Activated CD8-positive, alpha-beta memory T cell treated with anti-CD3 and anti-CD28 coated beads for 48 hours (primary cell): ENCODE measurements around the gene CITED1.
"Not testable (repeated sequence)": the region's sequence is repeated elsewhere in the genome, so short reads cannot be mapped to it uniquely, and the experiment has no call there.

ENCODE experiments used
- DNase-seq, 3 experiments: peaks; one replicate each; pipeline ENCODE4 v3.0.0-alpha.2; 2020; ENCODE audit warnings: low read depth in 2 of 3, low spot score in 2 of 3

The CITED1 gene, protein sequence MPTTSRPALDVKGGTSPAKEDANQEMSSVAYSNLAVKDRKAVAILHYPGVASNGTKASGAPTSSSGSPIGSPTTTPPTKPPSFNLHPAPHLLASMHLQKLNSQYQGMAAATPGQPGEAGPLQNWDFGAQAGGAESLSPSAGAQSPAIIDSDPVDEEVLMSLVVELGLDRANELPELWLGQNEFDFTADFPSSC

DNA sequence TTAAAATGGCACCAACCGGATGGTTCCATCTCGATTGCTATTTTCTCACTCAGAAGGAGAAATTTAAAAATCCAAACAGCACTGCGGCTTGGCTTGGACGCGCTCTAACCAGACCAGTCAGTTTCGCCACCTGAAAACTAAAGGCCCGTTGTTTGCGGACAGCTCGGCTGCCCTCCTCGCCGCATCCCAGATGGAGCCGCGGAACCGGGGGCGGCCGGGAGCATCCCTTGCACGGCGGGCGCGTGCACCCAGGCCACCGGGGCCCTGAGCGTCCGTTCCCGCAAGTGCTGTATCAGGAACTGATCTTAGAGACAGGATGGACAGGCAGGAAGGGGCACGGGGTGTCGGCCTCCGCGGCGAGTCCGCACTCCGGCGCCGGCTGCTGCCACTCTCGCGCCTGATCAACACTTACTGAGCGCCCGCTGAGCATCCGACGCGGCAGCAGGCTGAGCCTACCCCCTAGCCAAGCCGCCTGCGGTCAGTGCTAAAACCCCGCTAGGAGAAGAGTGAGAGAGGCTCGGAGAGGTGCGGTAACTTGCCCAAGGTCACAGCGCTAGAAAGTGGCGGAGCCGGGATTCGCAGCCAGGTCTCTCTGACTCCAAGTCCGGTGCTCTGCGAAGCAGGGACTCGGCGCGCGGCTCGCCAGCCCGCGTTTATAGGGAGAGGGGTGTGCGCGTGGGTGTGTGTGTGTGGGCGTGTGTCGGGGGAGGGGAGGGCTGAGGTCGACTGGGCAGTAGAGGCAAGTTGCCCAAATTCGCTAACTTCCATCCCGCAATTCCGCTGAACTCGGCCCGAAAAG is at the start of gene CITED1:
CITED1 (minus strand) TSS at position 629 of the 799 bp plus-strand sequence. CDS start 3,045 bp downstream, outside the sequence.
- no peak for DNase-seq

- no peak for DNase-seq
Observed at GRCh38 chrX:72352786-72353185, 47.1 kb upstream of the CITED1 start.

GRCh38 chrX:72351606-72352334 is 46.1 kb upstream of the CITED1 start:
- no peak for DNase-seq

- DNase-seq = no peak
Observed at GRCh38 chrX:72349190-72349589, 43.5 kb upstream of the CITED1 start.

- no peak for DNase-seq
Observed at GRCh38 chrX:72348247-72348979, 42.7 kb upstream of the CITED1 start.

GRCh38 chrX:72347366-72347765 is 41.7 kb upstream of the CITED1 start:
- DNase-seq = no peak

DNA sequence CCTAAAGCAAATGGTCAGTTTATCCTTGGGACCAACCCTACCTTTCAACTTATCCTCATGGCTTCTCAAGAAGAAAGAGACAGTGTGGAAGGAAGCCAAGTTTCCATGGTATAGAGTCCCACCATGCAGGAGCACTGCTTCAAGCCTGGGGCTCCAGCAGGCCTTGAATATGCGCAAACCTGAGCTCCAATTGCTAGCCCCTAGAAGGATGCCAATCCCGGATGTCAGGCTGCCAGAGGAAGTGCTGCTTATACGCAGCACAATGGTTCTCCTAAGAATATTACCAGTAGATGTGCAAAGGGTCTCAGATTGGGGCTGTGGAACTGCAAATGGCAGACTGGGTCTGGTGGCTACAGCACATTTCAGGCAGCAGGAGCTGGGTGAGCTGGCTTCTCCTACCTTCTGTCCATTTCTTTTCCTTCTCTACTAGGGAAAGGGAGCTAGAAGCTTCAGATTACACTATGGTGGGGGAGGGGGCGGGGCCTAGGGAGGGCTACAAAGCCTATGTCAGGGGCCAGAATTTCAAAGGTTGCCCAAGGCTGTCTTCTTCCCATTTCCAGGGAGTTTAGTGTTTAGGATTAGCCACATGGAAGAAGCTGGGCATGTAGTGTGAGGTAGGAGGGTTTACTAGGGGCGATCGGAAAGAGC is 40.7 kb upstream of the CITED1 start:
- DNase-seq = no peak

- no peak for DNase-seq
Observed at GRCh38 chrX:72340626-72341025, 34.9 kb upstream of the CITED1 start.

GRCh38 chrX:72340041-72340440 is 34.3 kb upstream of the CITED1 start:
- no peak for DNase-seq

GRCh38 chrX:72330131-72330530 is 24.4 kb upstream of the CITED1 start:
- DNase-seq = no peak

DNA sequence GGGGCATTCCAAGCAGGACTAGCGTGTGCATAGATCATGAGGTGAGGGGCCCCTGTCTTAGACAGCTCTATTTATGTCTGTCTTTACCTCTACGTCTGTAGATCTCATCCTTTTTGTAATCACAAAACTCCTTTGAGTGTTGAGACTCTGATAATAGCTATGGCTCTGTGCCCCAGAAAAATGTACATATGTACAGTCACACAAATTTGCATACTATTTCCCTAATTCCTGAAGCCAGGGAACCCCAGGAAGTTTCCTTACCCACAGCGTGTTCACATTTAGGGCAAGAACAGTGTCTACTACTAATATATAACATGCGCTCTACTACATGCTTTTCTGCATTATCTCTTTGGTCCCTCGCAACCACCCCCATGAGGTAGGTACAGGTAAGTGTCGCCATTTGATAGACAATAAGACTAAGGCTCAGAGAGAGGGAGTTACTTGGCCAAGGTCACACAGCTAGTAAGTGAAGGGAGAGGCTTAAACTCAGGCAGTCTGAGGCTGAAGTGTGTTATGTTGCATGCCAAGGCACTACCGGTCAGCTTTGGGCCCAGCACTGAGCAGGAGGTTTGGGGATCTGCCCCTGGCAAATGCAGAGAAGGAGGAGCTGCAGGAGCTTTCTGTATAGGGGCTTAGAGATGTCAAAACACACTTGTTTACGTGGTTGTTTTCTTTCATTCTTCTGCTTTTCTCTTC is 21.0 kb upstream of the CITED1 start:
- no peak for DNase-seq

DNA sequence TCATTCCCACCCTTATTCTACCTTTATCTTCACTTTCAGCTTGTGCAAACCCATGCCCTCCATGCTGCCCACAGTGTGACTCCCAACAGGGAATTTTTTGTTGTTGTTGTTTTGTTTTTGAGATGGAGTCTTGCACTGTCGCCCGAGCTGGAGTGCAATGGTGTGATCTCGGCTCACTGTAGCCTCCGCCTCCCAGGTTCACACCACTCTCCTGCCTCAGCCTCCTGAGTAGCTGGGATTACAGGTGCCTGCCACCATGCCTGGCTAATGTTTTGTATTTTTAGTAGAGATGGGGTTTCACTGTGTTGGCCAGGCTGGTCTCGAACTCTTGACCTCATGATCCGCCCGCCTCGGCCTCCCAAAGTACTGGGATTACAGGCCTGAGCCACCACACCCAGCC is 13.9 kb upstream of the CITED1 start:
- DNase-seq = not testable (repeated sequence)

- no peak for DNase-seq
Observed at GRCh38 chrX:72317139-72317538, 11.4 kb upstream of the CITED1 start.

DNA sequence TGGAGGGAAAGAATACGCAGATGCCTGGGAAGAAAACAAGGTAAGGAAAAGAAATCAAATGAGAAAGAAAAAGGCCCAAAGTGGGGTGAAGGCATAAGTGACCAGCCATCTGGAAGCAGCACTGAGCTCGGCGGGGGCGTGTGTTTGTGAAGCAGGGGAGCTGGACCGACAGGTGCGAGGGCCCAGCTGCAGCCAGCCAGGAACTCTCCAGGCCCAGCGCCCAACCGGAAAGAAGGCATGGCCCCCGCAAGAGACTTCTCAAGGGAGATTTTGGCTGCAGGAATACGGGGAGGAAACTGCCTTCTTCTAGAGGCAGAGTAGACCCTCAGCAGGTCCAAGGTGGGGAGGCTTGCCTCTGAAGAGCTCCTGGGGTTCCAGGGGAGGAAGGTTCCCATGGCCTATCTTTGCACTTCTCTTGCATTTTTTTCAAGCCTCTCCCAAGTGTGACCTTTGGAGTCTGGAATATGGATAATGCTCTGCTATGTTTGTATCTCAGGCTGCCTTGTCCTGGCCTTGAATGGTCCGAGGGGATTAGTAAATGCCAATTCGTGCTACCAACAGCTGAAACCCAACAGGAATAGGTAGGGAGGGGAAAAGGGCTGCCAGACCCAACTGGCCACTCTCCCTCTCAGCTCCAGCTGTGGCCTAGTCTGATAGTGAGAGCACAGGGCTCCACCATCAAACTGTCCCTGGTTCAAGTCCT is 10.8 kb upstream of the CITED1 start:
- DNase-seq = no peak

DNA sequence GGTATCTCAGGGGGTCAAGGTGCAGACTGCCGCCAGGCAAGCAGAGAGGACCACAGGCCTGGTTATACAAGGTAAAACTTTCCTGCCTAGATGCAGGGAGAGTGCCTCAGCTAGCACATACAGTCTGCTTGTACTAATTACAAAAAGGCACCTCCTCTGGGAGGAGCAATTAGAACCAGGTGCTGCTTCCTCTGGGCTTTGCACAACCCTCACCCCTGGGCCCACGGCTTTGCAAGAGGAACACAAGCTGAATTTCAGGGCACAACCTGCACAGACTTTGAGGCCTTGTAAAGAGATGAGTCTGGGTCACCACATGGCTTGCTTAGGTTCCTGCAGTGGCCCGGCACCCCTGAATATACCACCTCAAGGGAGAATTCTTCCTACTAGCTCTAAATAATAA is 9.2 kb upstream of the CITED1 start:
- DNase-seq = no peak

DNA sequence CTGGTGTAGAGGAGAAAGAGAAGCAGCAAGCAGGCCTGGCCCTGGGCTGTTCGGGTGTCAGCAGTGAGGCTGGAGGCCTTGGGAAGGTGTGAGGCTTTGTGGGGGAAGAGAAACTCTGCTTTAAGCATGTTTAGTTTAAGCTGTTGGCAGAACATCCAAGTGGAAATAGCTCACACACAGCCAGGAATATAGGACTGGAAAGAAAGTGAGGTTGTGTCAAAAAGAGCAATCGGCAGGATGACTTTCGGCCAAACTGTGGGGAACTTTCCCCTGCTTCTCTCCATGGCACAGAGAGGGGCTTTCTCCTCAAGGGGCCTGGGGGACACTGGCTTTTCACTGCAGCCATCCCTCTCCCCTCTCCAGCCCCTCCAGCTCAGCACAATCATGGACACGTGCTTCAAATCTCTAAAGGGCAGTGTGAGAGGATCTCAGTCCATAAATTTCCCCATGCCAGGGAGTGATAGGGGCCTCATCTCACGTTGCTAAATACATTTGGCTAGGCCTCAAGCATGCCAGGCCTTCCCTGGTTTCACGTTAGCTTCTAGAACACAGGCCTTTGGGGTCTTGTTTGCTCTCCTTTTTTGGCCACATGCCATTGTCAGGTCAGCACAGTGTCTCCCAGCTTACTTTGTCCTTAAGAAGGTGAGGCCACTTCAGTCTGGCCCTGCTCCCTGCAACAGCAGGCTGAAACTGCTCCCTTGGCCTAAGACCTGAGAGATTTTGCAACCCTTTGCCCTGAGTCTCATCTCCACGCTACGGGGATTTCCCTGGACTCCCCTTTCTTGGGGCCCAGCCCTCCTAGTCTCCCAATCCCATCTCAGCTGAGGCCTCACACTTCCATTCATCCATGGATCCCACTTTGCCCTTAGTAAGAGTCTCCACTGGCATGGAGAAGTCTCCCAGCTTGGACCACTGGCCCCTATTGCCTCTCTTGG is 8.3 kb upstream of the CITED1 start:
- DNase-seq = no peak

DNA sequence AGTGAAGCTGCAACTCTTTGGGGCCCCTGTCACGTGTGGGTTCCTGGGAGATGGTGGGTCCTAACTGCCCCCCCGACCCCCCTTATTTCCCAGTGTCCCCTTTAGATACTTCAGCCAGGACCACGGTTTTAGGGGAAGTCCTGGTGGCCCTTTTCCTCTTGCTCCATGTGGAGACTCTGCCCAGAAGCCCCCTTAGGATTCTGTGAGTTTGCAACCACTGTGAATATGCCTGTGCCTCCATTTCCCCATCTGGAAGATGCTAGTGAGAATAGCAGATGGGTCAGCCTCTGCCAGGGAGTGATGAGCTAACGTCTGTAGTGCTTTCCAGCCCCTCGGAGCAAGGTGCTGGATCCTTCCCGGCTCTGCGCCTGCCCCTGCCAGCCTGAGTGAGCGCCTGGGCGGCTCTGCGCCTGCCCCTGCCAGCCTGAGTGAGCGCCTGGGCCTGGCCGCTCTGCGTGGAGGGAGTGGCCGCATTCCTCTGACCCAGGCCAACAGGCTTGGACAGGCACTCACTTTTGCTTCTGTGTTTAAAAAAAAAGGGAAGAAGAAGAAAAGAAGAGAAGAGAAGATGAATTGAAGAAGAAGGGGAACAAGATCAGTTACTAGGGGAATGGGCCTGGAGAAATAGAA is 6.7 kb upstream of the CITED1 start:
- DNase-seq = no peak
